GM10248 (cell line): ENCODE measurements around the gene TMEM82.

ENCODE experiments used
- CTCF ChIA-PET: fragments of 300-600 bp; sonication (Branson Sonifier 250); formaldehyde crosslinking; extraction: SDS; loops from one replicate; lab custom pipeline; 2021; ENCODE audit warnings: antibody characterized with exemption; lab: Yijun Ruan, JAX
- POLR2A ChIA-PET: fragments of 350-650 bp; sonication (Branson Sonifier 250); formaldehyde crosslinking; extraction: SDS; loops from one replicate; lab custom pipeline; 2020; ENCODE audit warnings: antibody characterized with exemption; lab: Yijun Ruan, JAX
- DNase-seq: peaks from one replicate; pipeline ENCODE4 v3.0.0; 2012; ENCODE audit errors: extremely low spot score
- CTCF ChIP-seq: IDR thresholded peaks from 2 replicates; pipeline ENCODE4 v1.5.1; 2012; ENCODE audit warnings: mild to moderate bottlenecking, low read depth; ENCODE audit errors: extremely low read depth, missing control alignments, control extremely low read depth

TMEM82 gene

DNA sequence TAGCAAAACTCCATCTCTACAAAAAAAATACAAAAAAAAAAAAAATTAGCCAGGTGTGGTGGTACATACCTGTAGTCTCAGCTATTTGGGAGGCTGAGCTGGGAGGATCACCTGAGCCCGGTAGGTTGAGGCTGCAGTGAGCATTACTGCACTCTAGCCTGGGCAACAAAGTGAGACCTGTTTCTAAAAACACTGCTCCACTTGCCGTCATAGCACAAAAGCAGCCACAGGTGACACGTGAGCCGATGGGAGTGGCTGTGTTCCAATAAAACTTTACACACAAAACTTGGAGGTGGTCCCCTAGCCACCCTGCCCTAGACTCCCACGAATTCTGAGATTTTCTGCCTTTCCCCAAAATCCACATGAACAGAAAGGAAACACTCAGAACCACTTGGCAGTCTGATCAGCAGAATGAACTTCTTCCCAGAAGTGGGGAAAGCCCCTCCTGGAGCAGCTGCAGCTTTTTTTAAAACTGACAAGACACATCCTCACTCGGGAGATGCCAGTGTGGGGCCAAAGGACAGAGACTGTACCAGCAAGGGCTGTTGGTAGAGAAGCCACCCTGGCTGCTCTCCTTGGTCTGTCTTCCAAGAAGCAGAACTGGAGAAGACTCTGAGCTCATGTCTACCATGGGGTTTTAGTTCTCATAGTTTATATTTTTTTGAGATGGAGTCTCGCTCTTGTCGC is 34.9 kb upstream of the TMEM82 start:
- no peak for DNase-seq
- no peak for TF ChIP-seq CTCF
- POLR2A ChIA-PET: no interaction called here
- CTCF ChIA-PET: interaction anchor here (1.0 to 1.5 kb wide), 4 partner anchors 10 to 53 kb away, joined by 3 to 6 read pairs (median 4); no protein-coding TSS in a partner anchor

GRCh38 chr1:15708486-15709137 is 33.7 kb upstream of the TMEM82 start:
- ChIA-PET CTCF (interaction anchor here (1.3 to 1.5 kb wide), 2 partner anchors 9 to 54 kb away, joined by 3 to 4 read pairs; no protein-coding TSS in a partner anchor), POLR2A (no interaction called here)
- no peak for TF ChIP-seq CTCF
- DNase-seq: no peak

GRCh38 chr1:15709226-15709625 is 33.1 kb upstream of the TMEM82 start:
- no peak for DNase-seq
- CTCF ChIA-PET: interaction anchor here (1.5 to 3.3 kb wide), 2 partner anchors 12 to 55 kb away, joined by 4 to 9 read pairs; no protein-coding TSS in a partner anchor
- no peak for TF ChIP-seq CTCF
- POLR2A ChIA-PET: no interaction called here

GRCh38 chr1:15712168-15712567 is 30.1 kb upstream of the TMEM82 start:
- no peak for DNase-seq
- TF ChIP-seq CTCF: no peak
- ChIA-PET CTCF (interaction anchor here (1.0 to 3.3 kb wide), 2 partner anchors 10 to 14 kb away, joined by 5 to 9 read pairs; no protein-coding TSS in a partner anchor), POLR2A (no interaction called here)

DNA sequence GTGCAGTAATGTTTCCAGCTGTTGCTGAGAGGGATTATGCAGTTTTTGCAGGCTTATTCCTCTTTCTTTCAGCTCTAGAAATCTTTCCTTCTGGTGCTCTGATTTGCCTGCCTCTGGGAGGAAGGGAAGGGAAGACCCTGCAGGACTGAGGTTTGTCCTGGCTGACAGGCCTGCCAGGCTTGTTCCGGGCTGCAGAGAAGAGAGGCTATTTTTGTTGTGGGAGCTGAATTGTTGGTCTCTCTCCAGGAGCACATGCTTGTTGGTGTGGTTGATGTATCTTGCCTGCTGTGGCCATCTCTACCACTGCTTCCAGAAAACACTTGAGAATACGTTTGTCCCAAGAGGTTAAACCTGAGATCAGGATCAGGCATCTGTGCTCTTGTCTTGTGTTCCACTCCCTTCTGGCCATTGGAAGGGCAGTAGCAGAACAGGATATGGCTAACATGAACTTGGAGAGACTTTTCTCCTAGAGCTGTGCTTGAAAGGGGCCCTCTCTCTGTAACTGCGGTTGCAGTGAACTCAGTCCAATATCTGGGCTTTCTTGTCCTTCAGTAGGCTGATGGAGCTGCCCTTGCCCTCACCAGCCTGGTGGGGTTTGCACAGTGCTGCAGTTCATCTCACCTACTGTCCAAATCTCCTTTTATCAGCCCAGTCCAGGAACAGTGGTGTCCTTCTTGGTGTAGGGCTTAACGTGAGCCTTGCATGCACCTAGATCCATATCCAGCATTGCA is 27.7 kb upstream of the TMEM82 start:
- CTCF ChIA-PET: no interaction called here
- POLR2A ChIA-PET: interaction anchor here (0.7 kb wide), 1 partner anchor 18 kb away, joined by 3 read pairs; no protein-coding TSS in a partner anchor
- no peak for TF ChIP-seq CTCF
- no peak for DNase-seq

DNA sequence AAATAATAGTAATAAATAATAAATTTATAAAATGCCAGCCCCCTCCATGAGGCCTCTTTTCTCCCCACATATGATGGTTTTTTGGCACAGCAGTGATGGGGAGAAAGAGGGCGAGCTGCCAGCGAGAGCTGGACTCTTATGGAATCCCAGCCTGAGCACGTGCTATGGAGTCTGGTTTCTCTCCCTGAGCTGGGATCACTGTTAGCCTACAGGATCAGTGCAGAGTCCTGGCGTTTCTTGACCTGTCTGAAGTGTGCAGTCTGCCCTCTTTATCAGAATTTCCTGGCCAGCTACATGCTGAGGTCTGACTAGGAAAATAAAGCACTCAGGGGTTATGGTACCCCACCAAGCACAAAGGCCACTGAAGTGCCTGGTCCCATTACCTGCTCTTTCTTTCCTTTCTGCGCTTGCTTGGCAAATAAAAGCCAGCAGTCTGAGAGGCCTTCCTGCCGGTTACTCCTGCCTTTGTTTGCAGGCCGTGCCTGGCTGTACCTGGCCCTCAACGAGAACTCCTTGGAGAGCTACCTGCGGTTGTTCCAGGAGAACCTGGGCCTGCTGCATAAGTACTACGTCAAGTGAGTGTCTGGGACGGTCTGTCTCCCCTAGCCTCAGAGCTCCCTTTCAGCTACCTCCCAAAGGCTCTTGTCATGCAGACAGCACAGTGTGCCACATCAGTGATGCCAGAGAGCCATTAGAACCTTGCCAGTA is 24.7 kb upstream of the TMEM82 start:
- CTCF ChIA-PET: interaction anchor here (1.1 to 1.4 kb wide), 3 partner anchors 9 to 15 kb away, joined by 3 read pairs; no protein-coding TSS in a partner anchor
- POLR2A ChIA-PET: interaction anchor here (0.5 to 0.6 kb wide), 2 partner anchors 16 to 113 kb away, joined by 3 read pairs; no protein-coding TSS in a partner anchor
- no peak for DNase-seq
- TF ChIP-seq CTCF: no peak
